Measurements from ENCODE around the gene TACC3. TPM values are rescaled to one million over a fixed set of nuclear protein-coding genes. Genes with fewer than 3 reads are reported as not detected.
A peak's percentile ranks its signal among the peaks of the same experiment; 100 is the strongest.

The TACC3 gene
- total RNA-seq, 2 donors from 2014 or later: 20.6 to 99.7 TPM

- Histone ChIP-seq H3K4me1 (peaks cover 37% of the 10 kb centered on the region), H3K27ac (no peak overlapping the region), H3K9ac (ENCODE audit: low read depth in 2 of 2, low read length in 2 of 2) (no peak overlapping the region), H3K27me3 (no peaks in the 10 kb centered on the region), H3K36me3 (no peaks in the 10 kb centered on the region), H3K9me3 (no peaks in the 10 kb centered on the region), H3K4me3 (no peak overlapping the region)
- intact Hi-C loops (cut with DNase I): no loop called here
- DNase-seq: no peak
- TF ChIP-seq, protein P1, sequence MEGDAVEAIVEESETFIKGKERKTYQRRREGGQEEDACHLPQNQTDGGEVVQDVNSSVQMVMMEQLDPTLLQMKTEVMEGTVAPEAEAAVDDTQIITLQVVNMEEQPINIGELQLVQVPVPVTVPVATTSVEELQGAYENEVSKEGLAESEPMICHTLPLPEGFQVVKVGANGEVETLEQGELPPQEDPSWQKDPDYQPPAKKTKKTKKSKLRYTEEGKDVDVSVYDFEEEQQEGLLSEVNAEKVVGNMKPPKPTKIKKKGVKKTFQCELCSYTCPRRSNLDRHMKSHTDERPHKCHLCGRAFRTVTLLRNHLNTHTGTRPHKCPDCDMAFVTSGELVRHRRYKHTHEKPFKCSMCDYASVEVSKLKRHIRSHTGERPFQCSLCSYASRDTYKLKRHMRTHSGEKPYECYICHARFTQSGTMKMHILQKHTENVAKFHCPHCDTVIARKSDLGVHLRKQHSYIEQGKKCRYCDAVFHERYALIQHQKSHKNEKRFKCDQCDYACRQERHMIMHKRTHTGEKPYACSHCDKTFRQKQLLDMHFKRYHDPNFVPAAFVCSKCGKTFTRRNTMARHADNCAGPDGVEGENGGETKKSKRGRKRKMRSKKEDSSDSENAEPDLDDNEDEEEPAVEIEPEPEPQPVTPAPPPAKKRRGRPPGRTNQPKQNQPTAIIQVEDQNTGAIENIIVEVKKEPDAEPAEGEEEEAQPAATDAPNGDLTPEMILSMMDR (IDR thresholded peaks at IDR 0.05): no peak
These were observed 3.0 kb upstream of the TACC3 start for GRCh38 chr4:1718095-1718850.

GRCh38 chr4:1720163-1720983 is 948 bp upstream of the TACC3 start:
- TF ChIP-seq, protein P1 (IDR thresholded peaks at IDR 0.05): no peak
- intact Hi-C loops (cut with DNase I): loop anchor here (10.0 kb wide), 1 partner anchor 366 kb away; no protein-coding TSS in a partner anchor
- DNase-seq: peak; percentile 61
- Histone ChIP-seq H3K9me3 (no peaks in the 10 kb centered on the region), H3K4me3 (peak overlapping the region; percentile 87), H3K36me3 (no peaks in the 10 kb centered on the region), H3K27me3 (no peaks in the 10 kb centered on the region), H3K9ac (ENCODE audit: low read depth in 2 of 2, low read length in 2 of 2) (peak overlapping the region; percentile 94 to 98), H3K27ac (peak overlapping the region; percentile 98), H3K4me1 (peaks cover 22% of the 10 kb centered on the region)

- TF ChIP-seq, protein P1 (IDR thresholded peaks at IDR 0.05): no peak
- DNase-seq: no peak
- Histone ChIP-seq H3K36me3 (no peaks in the 10 kb centered on the region), H3K9me3 (no peaks in the 10 kb centered on the region), H3K4me3 (peak overlapping the region; percentile 87), H3K9ac (ENCODE audit: low read depth in 2 of 2, low read length in 2 of 2) (peak overlapping the region; percentile 57 to 64), H3K27ac (peak overlapping the region; percentile 98), H3K4me1 (peaks cover 20% of the 10 kb centered on the region), H3K27me3 (no peaks in the 10 kb centered on the region)
- intact Hi-C loops (cut with DNase I): loop anchor here (10.0 kb wide), 1 partner anchor 367 kb away; no protein-coding TSS in a partner anchor
These were observed 587 bp downstream of the TACC3 start for GRCh38 chr4:1721666-1722550.

- Histone ChIP-seq H3K4me1 (peaks cover 20% of the 10 kb centered on the region), H3K9me3 (no peaks in the 10 kb centered on the region), H3K36me3 (no peaks in the 10 kb centered on the region), H3K4me3 (peak overlapping the region; percentile 87), H3K27ac (peak overlapping the region; percentile 72), H3K27me3 (no peaks in the 10 kb centered on the region), H3K9ac (ENCODE audit: low read depth in 2 of 2, low read length in 2 of 2) (peak overlapping the region; percentile 57 to 64)
- intact Hi-C loops (cut with DNase I): loop anchor here (10.0 kb wide), 1 partner anchor 368 kb away; no protein-coding TSS in a partner anchor
- no peak for DNase-seq
- TF ChIP-seq, protein P1 (IDR thresholded peaks at IDR 0.05): no peak
These were observed 1.3 kb downstream of the TACC3 start for GRCh38 chr4:1722551-1723118.
